Colon (tissue), 2 donors: ENCODE measurements around the gene SSH2.

ENCODE experiments used
- FAIRE-seq: peaks from 2 replicates; lab custom pipeline; 2012; peaks lifted over from hg19 to GRCh38; lab: Jason Lieb, UNC
- donor health status: control.
- donor health status: control.

SSH2 gene

GRCh38 chr17:29611351-29612093, 318.5 kb downstream of the SSH2 start:
- no peak for FAIRE-seq

GRCh38 chr17:29610395-29610794, 319.6 kb downstream of the SSH2 start:
- FAIRE-seq, result no peak

- no peak for FAIRE-seq
Observed at GRCh38 chr17:29608986-29609385, 321.0 kb downstream of the SSH2 start.

- FAIRE-seq, result no peak
Observed at GRCh38 chr17:29607557-29608195, 322.4 kb downstream of the SSH2 start.

- no peak for FAIRE-seq
Observed at GRCh38 chr17:29603109-29603674, 326.8 kb downstream of the SSH2 start.

GRCh38 chr17:29597361-29598172, 332.5 kb downstream of the SSH2 start:
- no peak for FAIRE-seq

- FAIRE-seq, result no peak
Observed at GRCh38 chr17:29596811-29597210, 333.2 kb downstream of the SSH2 start.

GRCh38 chr17:29595943-29596774, 333.9 kb downstream of the SSH2 start:
- no peak for FAIRE-seq

GRCh38 chr17:29595107-29595942, 334.7 kb downstream of the SSH2 start:
- FAIRE-seq, result no peak

GRCh38 chr17:29594519-29595090, 335.4 kb downstream of the SSH2 start:
- FAIRE-seq, result no peak

- FAIRE-seq, result no peak
Observed at GRCh38 chr17:29593591-29594518, 336.2 kb downstream of the SSH2 start.

GRCh38 chr17:29592850-29593551, 337.0 kb downstream of the SSH2 start, which contains the start of gene ANKRD13B:
ANKRD13B (plus strand) TSS chr17:29593132; CDS start chr17:29593622, 490 bp downstream.
- FAIRE-seq, result no peak

GRCh38 chr17:29591737-29592608, 338.1 kb downstream of the SSH2 start:
- no peak for FAIRE-seq

- FAIRE-seq, result no peak
Observed at GRCh38 chr17:29591146-29591736, 338.8 kb downstream of the SSH2 start.

GRCh38 chr17:29590411-29591145, 339.4 kb downstream of the SSH2 start:
- no peak for FAIRE-seq
